Loucy (cell line): Measurements from ENCODE around the gene AMIGO3.

Experiments used
- EZH2phosphoT487 ChIP-seq: fragments of 200-600 bp; IDR thresholded peaks from 2 replicates; pipeline ENCODE4 v1.6.1; 2018; ENCODE audit warnings: antibody characterized with exemption, mild to moderate bottlenecking, moderate library complexity, borderline replicate concordance
- TF ChIP-seq, protein P1 (sequence below): fragments of 200-600 bp; sonication (generic); conservative IDR thresholded peaks from 2 replicates; pipeline ENCODE4 v1.5.1; 2014; ENCODE audit warnings: mild to moderate bottlenecking, antibody characterized with exemption, low read length

DNA sequence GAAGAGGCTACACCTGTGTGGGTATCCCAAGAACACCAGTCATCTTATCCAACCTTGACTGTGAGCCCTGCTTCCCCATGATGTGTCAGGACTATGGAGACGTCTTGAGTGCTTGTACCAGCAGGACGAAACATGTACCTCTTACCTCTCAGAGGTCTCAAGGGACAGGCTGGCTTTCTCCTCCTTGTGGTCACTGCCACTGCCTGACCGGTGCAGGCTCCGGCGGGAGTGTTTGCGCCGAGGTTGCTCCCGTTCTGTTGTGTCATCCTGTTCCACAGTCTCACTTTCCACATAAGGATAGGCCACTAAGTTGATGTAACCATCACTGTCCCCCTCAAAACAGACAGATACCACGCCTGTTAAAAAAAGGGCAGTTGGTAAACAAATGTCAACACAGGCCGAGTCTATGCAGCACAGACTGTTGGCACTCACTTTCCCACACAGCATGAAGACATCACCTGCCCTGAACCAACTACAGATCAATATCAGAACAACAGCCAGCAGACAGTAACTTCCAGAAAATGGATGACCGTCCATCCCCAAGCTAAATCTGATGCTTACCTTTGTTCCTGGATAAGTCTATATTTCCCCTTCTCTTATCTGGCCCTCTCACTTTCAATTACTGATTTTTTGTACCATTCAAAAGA, 18.7 kb upstream of the AMIGO3 start:
- TF ChIP-seq, protein P1, sequence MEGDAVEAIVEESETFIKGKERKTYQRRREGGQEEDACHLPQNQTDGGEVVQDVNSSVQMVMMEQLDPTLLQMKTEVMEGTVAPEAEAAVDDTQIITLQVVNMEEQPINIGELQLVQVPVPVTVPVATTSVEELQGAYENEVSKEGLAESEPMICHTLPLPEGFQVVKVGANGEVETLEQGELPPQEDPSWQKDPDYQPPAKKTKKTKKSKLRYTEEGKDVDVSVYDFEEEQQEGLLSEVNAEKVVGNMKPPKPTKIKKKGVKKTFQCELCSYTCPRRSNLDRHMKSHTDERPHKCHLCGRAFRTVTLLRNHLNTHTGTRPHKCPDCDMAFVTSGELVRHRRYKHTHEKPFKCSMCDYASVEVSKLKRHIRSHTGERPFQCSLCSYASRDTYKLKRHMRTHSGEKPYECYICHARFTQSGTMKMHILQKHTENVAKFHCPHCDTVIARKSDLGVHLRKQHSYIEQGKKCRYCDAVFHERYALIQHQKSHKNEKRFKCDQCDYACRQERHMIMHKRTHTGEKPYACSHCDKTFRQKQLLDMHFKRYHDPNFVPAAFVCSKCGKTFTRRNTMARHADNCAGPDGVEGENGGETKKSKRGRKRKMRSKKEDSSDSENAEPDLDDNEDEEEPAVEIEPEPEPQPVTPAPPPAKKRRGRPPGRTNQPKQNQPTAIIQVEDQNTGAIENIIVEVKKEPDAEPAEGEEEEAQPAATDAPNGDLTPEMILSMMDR: no peak
- TF ChIP-seq EZH2phosphoT487: no peak
